GM04504 (cell line): ENCODE results near the gene DMPK.

Experiments
- DNase-seq: peaks from one replicate; pipeline ENCODE4 v3.0.0-alpha.2; 2012; ENCODE audit warnings: low read depth

The DMPK gene

DNA sequence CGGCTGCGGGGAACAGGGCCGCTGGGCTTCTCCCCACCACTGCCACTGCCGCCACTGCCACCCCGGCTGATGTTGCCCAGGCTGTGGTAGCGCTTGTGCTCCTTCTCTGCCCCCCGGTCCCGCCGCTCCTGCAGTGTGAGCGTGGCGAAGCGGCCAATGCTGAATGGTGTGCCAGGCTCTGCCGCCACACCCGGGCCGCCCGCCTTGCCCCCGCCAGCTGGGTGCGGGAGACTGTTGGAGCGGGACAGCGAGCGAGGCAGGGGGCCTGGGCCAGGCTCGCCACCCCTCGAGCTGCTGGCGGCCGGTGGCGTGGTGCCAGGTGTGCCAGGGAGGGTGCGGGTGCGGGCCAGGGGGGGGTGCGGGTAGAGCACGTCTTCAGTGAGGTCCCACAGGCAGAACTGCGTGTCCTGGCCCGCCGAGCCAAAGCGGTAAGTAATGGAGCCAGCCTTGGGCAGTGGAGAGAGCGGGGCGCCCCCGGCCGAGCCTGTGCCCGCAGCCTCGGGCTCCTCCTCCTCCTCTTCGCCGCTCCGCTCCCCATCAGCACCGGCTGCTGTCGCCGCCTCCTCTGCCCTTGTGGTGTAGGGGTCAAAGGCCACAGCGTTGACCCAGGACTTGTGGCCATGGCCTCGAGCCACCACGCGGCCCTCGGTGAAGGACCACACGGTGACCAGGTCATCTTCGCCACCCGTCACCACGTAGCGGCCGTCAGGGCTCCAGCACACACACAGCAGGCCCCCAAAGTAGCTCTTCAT, 3.7 kb upstream of the DMPK start:
- DNase-seq: no peak

- DNase-seq: no peak
Measured at GRCh38 chr19:45785097-45785496, 2.8 kb upstream of the DMPK start.

- DNase-seq: no peak
Measured at GRCh38 chr19:45784096-45784495, 1.8 kb upstream of the DMPK start.

DNA sequence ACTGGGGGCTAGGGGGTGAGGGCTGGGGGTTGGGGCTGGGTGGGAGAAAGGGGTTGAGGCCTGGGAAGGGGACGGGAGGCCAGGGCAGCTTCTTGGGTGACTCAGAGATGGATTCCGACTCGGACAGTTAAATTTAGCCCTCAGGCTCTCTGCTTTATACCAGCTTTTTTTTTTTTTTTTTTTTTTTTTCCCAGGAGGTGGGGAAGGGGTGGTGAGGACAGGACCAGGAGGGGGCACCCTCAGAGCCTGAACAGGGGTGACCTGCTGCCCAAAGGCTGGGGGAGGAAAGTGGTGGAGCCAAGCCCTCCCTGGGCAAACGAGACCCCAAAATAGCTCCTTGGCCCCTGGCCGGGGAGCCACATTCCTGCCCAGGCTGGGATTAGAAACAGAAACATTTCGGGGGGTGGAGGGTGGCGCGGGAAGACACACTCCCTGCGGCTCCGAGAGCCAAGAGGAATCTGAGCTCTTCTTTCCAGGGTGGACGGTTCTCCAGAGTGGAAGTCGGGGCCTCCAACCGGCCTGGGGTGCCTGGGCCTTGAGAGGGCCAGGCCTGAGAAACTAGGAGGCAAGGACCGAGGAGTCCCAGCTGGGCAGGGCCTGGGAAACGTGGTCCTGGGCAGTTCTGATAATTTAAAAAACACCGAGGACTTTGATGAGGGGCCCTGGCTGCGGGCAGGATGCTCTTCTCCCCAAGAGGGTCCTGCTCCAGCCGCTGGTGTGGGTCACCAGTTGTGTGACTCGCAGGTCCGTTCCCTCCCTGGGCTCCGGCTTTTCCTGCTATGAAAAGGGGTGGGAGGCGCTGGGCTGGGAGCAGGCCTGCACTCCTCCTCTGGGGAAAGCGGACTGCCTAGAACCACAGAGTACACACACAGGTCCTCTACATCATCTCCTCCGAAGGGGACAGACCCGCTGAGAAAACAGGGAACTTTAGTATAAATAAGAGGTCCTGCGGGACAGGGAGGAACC, 813 bp upstream of the DMPK start:
- peak; percentile 66 for DNase-seq

GRCh38 chr19:45781214-45782161, 802 bp downstream of the DMPK start:
- no peak for DNase-seq

- no peak for DNase-seq
Measured at GRCh38 chr19:45780448-45781213, 1.7 kb downstream of the DMPK start.

- DNase-seq: no peak
Measured at GRCh38 chr19:45780146-45780447, 2.2 kb downstream of the DMPK start.

DNA sequence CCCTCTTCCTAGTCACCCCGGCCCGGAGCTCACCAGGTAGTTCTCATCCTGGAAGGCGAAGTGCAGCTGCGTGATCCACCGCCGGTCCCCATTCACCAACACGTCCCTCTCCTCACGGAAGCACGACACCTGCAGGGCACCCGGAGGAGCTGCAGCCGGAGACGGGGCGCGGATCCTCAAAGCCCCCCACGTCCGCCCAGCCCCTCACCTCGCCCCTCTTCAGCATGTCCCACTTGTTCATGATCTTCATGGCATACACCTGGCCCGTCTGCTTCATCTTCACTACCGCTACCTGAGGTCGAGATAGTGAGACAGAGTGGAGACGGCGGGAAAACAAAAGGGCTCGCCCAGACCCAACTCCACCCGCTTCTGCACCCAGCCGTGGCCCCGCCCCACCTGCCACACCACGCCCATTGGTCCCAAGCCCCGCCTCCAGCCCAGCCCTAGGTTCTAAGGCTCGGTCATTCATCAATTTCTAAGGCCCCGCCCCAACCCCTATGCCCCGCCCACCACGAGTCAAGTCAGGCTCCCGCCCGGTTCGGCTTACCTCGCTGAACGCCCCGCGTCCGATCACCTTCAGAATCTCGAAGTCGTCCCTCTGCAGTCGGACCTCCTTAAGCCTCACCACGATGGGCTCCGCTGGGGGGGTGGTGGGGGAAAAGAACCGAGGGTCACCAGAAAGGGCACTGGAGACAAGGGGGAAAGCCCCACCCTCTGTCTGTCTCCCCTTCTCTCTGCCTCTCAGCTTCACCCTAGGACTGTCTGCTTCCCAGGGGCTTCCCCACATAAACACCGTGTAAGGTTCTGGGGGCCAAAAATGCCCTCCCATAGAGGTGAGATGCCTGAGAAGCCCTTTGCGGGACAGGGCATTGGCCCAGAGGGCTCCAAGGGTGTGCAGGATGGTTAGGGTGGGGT, 2.8 kb downstream of the DMPK start:
- DNase-seq: no peak

GRCh38 chr19:45778010-45778661, 4.2 kb downstream of the DMPK start:
- no peak for DNase-seq

DNA sequence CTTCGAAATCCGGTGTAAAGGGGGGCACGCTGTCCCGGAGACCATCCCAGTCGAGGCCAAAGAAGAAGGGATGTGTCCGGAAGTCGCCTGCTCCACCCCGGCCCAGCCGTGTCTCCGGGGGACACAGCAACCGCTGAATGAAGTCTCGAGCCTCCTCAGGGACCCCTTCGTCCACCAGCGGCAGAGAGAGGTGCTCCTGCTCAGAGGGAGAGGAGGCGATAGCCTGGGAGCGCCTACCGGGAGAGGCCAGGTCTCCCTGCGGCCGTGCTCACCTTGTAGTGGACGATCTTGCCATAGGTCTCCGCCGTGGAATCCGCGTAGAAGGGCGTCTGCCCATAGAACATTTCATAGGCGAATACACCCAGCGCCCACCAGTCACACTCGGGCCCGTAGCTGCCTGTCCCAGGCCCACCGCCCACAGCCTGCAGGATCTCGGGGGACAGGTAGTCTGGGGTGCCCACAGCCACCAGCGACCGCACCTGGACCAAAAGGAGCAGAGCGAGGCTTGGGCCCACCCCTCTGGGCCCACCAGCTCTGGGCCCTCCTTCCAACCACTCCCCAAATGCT, 4.8 kb downstream of the DMPK start:
- no peak for DNase-seq

DNA sequence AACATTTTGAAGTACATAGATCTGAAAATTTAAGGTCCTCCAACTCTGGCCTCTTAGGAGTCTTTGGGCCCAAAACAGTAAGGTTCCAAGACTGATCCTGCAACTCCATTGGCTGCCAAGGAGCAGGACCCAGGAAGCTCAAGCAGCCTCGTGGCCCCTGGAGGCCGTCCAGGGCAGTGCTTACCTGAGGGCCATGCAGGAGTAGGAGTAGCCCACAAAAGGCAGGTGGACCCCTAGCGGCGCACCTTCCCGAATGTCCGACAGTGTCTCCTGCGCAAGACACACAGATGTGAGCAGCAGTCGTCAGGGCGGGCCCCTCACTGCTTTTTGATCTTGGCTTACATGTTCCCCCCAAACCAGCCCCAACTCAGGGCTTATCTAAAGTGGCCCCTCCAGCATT, 7.5 kb downstream of the DMPK start:
- DNase-seq: no peak

DNA sequence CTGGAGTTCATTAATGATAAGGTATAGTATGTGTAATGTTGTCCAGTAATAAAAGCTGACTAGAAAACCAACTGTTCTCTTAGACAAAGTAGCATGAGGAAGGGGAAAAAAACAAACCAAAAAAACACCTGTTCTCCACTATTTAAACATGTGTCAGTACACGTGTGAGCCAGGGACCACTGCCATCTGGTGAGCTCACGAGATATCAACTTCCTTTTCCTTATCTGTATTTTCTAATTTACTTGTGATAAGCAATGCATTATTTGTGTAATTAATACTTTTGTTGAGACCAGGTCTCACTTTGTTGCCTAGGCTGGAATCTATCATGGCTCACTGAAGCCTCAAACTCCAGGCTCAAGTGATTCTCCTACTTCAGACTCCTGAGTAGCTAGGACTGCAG, 8.9 kb downstream of the DMPK start:
- no peak for DNase-seq

- DNase-seq: no peak
Measured at GRCh38 chr19:45772912-45773311, 9.4 kb downstream of the DMPK start.

- DNase-seq: no peak
Measured at GRCh38 chr19:45772130-45772840, 10.0 kb downstream of the DMPK start.

- DNase-seq: no peak
Measured at GRCh38 chr19:45771311-45771933, 10.9 kb downstream of the DMPK start.

DNA sequence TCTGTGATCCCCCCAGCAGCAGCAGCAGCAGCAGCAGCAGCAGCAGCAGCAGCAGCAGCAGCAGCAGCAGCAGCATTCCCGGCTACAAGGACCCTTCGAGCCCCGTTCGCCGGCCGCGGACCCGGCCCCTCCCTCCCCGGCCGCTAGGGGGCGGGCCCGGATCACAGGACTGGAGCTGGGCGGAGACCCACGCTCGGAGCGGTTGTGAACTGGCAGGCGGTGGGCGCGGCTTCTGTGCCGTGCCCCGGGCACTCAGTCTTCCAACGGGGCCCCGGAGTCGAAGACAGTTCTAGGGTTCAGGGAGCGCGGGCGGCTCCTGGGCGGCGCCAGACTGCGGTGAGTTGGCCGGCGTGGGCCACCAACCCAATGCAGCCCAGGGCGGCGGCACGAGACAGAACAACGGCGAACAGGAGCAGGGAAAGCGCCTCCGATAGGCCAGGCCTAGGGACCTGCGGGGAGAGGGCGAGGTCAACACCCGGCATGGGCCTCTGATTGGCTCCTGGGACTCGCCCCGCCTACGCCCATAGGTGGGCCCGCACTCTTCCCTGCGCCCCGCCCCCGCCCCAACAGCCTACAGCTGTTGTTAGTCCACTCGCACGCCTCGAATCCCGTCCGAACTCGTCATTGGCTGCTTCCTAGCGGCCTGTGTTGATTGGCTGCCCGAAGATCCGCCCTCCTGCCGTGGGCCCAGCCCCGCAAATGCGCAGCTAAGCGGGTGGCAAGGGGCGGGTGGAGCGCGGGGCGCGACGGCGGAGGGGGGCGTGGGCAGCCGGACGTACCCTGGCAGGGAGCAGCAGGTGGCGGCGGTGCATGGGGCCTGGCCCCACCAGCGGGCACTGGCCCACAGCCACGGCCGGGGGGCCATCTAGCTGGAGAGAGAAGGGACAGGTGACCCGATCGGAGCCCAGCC, 11.8 kb downstream of the DMPK start:
- DNase-seq: peak; percentile 95

GRCh38 chr19:45769821-45770191, 12.5 kb downstream of the DMPK start:
- no peak for DNase-seq
